Measurements from ENCODE around the gene DBT.

Gene DBT

DNA sequence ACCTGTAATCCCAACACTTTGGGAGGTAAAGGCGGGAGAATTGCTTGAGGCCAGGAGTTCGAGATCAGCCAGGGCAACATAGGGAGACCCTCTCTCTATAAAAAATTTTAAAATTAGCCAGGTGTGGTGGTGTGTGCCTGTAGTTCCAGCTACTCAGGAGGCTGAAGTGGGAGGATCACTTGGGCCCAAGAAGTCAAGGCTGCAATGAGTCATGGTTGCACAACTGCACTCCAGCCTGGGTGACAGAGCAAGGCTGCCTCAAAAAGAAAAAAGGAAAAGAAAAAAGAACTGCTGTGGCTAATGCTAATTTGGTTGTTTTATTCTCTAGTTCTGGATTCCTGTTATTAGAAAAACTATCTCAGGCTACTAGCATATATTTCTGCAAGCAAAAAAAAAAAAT is 29.8 kb downstream of the DBT start:
- TF ChIP-seq RARB (CRISPR knock-in tag; IDR thresholded peaks at IDR 0.05) (no peak), TCF4 (CRISPR knock-in tag; IDR thresholded peaks at IDR 0.05; ENCODE audit: borderline replicate concordance) (no peak), ZFP30 (CRISPR knock-in tag; IDR thresholded peaks at IDR 0.05) (no peak), ARNTL (CRISPR knock-in tag; IDR thresholded peaks at IDR 0.05; ENCODE audit: borderline replicate concordance, low read depth) (no peak), BACH2 (CRISPR knock-in tag; IDR thresholded peaks at IDR 0.05; ENCODE audit: borderline replicate concordance) (no peak), CSRNP3 (CRISPR knock-in tag; IDR thresholded peaks at IDR 0.05) (no peak), PPARA (CRISPR knock-in tag; IDR thresholded peaks at IDR 0.05; ENCODE audit: borderline replicate concordance) (no peak), CSDC2 (CRISPR knock-in tag; IDR thresholded peaks at IDR 0.05) (no peak), SNAI2 (CRISPR knock-in tag; IDR thresholded peaks at IDR 0.05) (no peak), ZNF70 (CRISPR knock-in tag; IDR thresholded peaks at IDR 0.05) (no peak), ZNF565 (CRISPR knock-in tag; conservative IDR thresholded peaks at IDR 0.05; ENCODE audit: low read depth) (no peak), ISL1 (CRISPR knock-in tag; IDR thresholded peaks at IDR 0.05) (no peak)
- TF ChIP-seq, protein P1, sequence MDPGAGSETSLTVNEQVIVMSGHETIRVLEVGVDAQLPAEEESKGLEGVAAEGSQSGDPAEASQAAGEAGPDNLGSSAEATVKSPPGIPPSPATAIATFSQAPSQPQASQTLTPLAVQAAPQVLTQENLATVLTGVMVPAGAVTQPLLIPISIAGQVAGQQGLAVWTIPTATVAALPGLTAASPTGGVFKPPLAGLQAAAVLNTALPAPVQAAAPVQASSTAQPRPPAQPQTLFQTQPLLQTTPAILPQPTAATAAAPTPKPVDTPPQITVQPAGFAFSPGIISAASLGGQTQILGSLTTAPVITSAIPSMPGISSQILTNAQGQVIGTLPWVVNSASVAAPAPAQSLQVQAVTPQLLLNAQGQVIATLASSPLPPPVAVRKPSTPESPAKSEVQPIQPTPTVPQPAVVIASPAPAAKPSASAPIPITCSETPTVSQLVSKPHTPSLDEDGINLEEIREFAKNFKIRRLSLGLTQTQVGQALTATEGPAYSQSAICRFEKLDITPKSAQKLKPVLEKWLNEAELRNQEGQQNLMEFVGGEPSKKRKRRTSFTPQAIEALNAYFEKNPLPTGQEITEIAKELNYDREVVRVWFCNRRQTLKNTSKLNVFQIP (CRISPR knock-in tag; IDR thresholded peaks at IDR 0.05; ENCODE audit: borderline replicate concordance, low read depth): no peak
- TF ChIP-seq, protein P2, sequence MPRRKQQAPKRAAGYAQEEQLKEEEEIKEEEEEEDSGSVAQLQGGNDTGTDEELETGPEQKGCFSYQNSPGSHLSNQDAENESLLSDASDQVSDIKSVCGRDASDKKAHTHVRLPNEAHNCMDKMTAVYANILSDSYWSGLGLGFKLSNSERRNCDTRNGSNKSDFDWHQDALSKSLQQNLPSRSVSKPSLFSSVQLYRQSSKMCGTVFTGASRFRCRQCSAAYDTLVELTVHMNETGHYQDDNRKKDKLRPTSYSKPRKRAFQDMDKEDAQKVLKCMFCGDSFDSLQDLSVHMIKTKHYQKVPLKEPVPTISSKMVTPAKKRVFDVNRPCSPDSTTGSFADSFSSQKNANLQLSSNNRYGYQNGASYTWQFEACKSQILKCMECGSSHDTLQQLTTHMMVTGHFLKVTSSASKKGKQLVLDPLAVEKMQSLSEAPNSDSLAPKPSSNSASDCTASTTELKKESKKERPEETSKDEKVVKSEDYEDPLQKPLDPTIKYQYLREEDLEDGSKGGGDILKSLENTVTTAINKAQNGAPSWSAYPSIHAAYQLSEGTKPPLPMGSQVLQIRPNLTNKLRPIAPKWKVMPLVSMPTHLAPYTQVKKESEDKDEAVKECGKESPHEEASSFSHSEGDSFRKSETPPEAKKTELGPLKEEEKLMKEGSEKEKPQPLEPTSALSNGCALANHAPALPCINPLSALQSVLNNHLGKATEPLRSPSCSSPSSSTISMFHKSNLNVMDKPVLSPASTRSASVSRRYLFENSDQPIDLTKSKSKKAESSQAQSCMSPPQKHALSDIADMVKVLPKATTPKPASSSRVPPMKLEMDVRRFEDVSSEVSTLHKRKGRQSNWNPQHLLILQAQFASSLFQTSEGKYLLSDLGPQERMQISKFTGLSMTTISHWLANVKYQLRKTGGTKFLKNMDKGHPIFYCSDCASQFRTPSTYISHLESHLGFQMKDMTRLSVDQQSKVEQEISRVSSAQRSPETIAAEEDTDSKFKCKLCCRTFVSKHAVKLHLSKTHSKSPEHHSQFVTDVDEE (CRISPR knock-in tag; IDR thresholded peaks at IDR 0.05): no peak
- no peak for ATAC-seq

- TF ChIP-seq, protein P3, sequence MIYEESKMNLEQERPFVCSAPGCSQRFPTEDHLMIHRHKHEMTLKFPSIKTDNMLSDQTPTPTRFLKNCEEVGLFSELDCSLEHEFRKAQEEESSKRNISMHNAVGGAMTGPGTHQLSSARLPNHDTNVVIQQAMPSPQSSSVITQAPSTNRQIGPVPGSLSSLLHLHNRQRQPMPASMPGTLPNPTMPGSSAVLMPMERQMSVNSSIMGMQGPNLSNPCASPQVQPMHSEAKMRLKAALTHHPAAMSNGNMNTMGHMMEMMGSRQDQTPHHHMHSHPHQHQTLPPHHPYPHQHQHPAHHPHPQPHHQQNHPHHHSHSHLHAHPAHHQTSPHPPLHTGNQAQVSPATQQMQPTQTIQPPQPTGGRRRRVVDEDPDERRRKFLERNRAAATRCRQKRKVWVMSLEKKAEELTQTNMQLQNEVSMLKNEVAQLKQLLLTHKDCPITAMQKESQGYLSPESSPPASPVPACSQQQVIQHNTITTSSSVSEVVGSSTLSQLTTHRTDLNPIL (CRISPR knock-in tag; IDR thresholded peaks at IDR 0.05; ENCODE audit: low read depth): no peak
- TF ChIP-seq TOX (CRISPR knock-in tag; IDR thresholded peaks at IDR 0.05; ENCODE audit: borderline replicate concordance) (no peak), SNAI2 (CRISPR knock-in tag; IDR thresholded peaks at IDR 0.05) (no peak), ZC3H10 (CRISPR knock-in tag; IDR thresholded peaks at IDR 0.05) (no peak), TCF4 (CRISPR knock-in tag; IDR thresholded peaks at IDR 0.05; ENCODE audit: borderline replicate concordance) (no peak), CSDC2 (CRISPR knock-in tag; IDR thresholded peaks at IDR 0.05) (no peak), PPARA (CRISPR knock-in tag; IDR thresholded peaks at IDR 0.05; ENCODE audit: borderline replicate concordance) (no peak)
- no peak for ATAC-seq
Observed at GRCh38 chr1:100219457-100219856, 30.2 kb downstream of the DBT start.

DNA sequence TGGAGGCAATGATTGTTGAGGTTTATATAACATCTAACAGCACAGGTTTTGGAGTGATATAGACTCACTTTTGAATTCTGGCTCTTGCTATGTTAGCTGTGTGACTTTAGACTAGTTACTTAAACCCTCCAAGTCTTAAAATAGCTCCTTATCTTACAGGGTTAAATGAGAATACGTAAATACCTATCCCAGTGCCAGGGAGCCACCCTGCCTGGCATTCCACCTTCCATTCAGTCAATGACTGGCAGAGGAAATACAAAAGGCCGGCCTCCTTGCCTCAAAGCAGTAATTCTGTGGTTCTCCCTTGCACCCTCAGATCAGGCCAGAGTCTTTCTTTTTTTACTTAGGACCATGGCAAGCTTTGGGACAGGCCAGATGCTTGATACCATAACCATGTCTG is 31.8 kb downstream of the DBT start:
- no peak for ATAC-seq
- no peak for TF ChIP-seq TCF4 (CRISPR knock-in tag; IDR thresholded peaks at IDR 0.05; ENCODE audit: borderline replicate concordance)
- no peak for TF ChIP-seq GLIS3 (CRISPR knock-in tag; IDR thresholded peaks at IDR 0.05)
- TF ChIP-seq ZNF565 (CRISPR knock-in tag; conservative IDR thresholded peaks at IDR 0.05; ENCODE audit: low read depth): no peak
- TF ChIP-seq PPARA (CRISPR knock-in tag; IDR thresholded peaks at IDR 0.05; ENCODE audit: borderline replicate concordance): no peak
- TF ChIP-seq RARB (CRISPR knock-in tag; IDR thresholded peaks at IDR 0.05): no peak
- TF ChIP-seq ISL1 (CRISPR knock-in tag; IDR thresholded peaks at IDR 0.05): no peak
- TF ChIP-seq, protein P1 (CRISPR knock-in tag; IDR thresholded peaks at IDR 0.05; ENCODE audit: borderline replicate concordance, low read depth): no peak

GRCh38 chr1:100215101-100215500 is 34.5 kb downstream of the DBT start:
- no peak for ATAC-seq
- no peak for TF ChIP-seq ZFP30 (CRISPR knock-in tag; IDR thresholded peaks at IDR 0.05)
- TF ChIP-seq, protein P1 (CRISPR knock-in tag; IDR thresholded peaks at IDR 0.05; ENCODE audit: borderline replicate concordance, low read depth): no peak
- TF ChIP-seq TOX (CRISPR knock-in tag; IDR thresholded peaks at IDR 0.05; ENCODE audit: borderline replicate concordance): no peak
- TF ChIP-seq, protein P2 (CRISPR knock-in tag; IDR thresholded peaks at IDR 0.05): no peak
- no peak for TF ChIP-seq TCF4 (CRISPR knock-in tag; IDR thresholded peaks at IDR 0.05; ENCODE audit: borderline replicate concordance)
- TF ChIP-seq SNAI2 (CRISPR knock-in tag; IDR thresholded peaks at IDR 0.05): no peak
- no peak for TF ChIP-seq ARNTL (CRISPR knock-in tag; IDR thresholded peaks at IDR 0.05; ENCODE audit: borderline replicate concordance, low read depth)
- no peak for TF ChIP-seq GLIS3 (CRISPR knock-in tag; IDR thresholded peaks at IDR 0.05)
- TF ChIP-seq RARB (CRISPR knock-in tag; IDR thresholded peaks at IDR 0.05): no peak
- TF ChIP-seq ISL1 (CRISPR knock-in tag; IDR thresholded peaks at IDR 0.05): no peak
- no peak for TF ChIP-seq OSR1 (CRISPR knock-in tag; IDR thresholded peaks at IDR 0.05)
- TF ChIP-seq ZC3H10 (CRISPR knock-in tag; IDR thresholded peaks at IDR 0.05): no peak
- no peak for TF ChIP-seq BACH2 (CRISPR knock-in tag; IDR thresholded peaks at IDR 0.05; ENCODE audit: borderline replicate concordance)
- no peak for TF ChIP-seq PPARA (CRISPR knock-in tag; IDR thresholded peaks at IDR 0.05; ENCODE audit: borderline replicate concordance)
- no peak for TF ChIP-seq ZNF565 (CRISPR knock-in tag; conservative IDR thresholded peaks at IDR 0.05; ENCODE audit: low read depth)

Data from SK-N-SH treated with all-trans-retinoic acid at 6 μM for 48 hours (cell line).